ENCODE data around the gene CALHM4.

GRCh38 chr6:116529466-116530290 is 23.9 kb upstream of the CALHM4 start:
- TF ChIP-seq CTCF (IDR thresholded peaks at IDR 0.05; ENCODE audit: borderline replicate concordance, extremely low read depth, low read length, poor library complexity, severe bottlenecking): no peak
- TF ChIP-seq EZH2 (IDR thresholded peaks at IDR 0.05; ENCODE audit: borderline replicate concordance, low read depth, low read length, severe bottlenecking): no peak

Measured in DND-41 (cell line).